Keratinocyte (primary cell): Measurements from ENCODE around the gene NMRAL1. TPM values are rescaled to one million over a fixed set of nuclear protein-coding genes. Genes with fewer than 3 reads are reported as not detected.

Experiments used
- DNase-seq: peaks from one replicate; pipeline ENCODE4 v3.0.0-alpha.2; 2011; ENCODE audit warnings: low read depth, missing footprints, low spot score
- FAIRE-seq: peaks from 2 replicates; lab custom pipeline; 2011; peaks lifted over from hg19 to GRCh38; lab: Jason Lieb, UNC
- H2AFZ ChIP-seq: 2 replicates; pipeline ENCODE4 v1.6.0; 2012; ENCODE audit warnings: low read length, control low read depth, inconsistent platforms; ENCODE audit not compliant: control insufficient read depth
- H3K27ac ChIP-seq: 2 replicates; pipeline ENCODE4 v1.5.1; 2011; ENCODE audit warnings: low read length; ENCODE audit not compliant: control insufficient read depth, insufficient read depth
- H3K27me3 ChIP-seq: 3 replicates; pipeline ENCODE4 v1.6.0; 2011; ENCODE audit warnings: low read length; ENCODE audit not compliant: control insufficient read depth, insufficient read depth; ENCODE audit errors: extremely low read depth
- H3K36me3 ChIP-seq, 2 experiments: 2 replicates in 1 of 2; 3 replicates in 1 of 2; pipeline ENCODE4 v1.5.1; 2011; ENCODE audit warnings: low read length in 2 of 2, mild to moderate bottlenecking in 1 of 2; ENCODE audit not compliant: control insufficient read depth in 2 of 2, insufficient read depth in 2 of 2; ENCODE audit errors: extremely low read depth in 1 of 2
- H3K4me1 ChIP-seq: 3 replicates; pipeline ENCODE4 v1.5.1; 2011; ENCODE audit warnings: low read length; ENCODE audit not compliant: control insufficient read depth, insufficient read depth; ENCODE audit errors: extremely low read depth
- H3K4me2 ChIP-seq: 3 replicates; pipeline ENCODE4 v1.6.0; 2011; ENCODE audit warnings: low read depth, low read length; ENCODE audit not compliant: control insufficient read depth, insufficient read depth; ENCODE audit errors: extremely low read depth
- H3K4me3 ChIP-seq, 3 experiments: fragments of 200-600 bp in 1 of 3; sonication (generic) in 1 of 3; 2 replicates in 2 of 3; 3 replicates in 1 of 3; pipeline ENCODE4 v1.5.1; 2011 to 2016; ENCODE audit warnings: low read length in 3 of 3, mild to moderate bottlenecking in 3 of 3, control low read depth in 2 of 3, inconsistent platforms in 1 of 3, low read depth in 1 of 3, mixed read lengths in 1 of 3, mixed run types in 1 of 3, moderate library complexity in 1 of 3; ENCODE audit not compliant: control insufficient read depth in 2 of 3, insufficient read depth in 2 of 3; ENCODE audit errors: extremely low read depth in 1 of 3
- H3K79me2 ChIP-seq: 2 replicates; pipeline ENCODE4 v1.6.0; 2012; ENCODE audit warnings: low read length; ENCODE audit not compliant: control insufficient read depth, insufficient read depth
- H3K9ac ChIP-seq: 3 replicates; pipeline ENCODE4 v1.6.0; 2011; ENCODE audit warnings: low read length; ENCODE audit not compliant: control insufficient read depth, insufficient read depth; ENCODE audit errors: extremely low read depth
- H3K9me1 ChIP-seq: 3 replicates; pipeline ENCODE4 v1.6.0; 2011; ENCODE audit warnings: low read length; ENCODE audit not compliant: control insufficient read depth, insufficient read depth; ENCODE audit errors: extremely low read depth
- H3K9me3 ChIP-seq: 2 replicates; pipeline ENCODE4 v1.5.1; 2012; ENCODE audit warnings: low read depth, low read length; ENCODE audit not compliant: control insufficient read depth
- H4K20me1 ChIP-seq: 3 replicates; pipeline ENCODE4 v1.6.0; 2011; ENCODE audit warnings: low read length; ENCODE audit not compliant: control insufficient read depth, insufficient read depth; ENCODE audit errors: extremely low read depth
- CTCF ChIP-seq, 3 experiments: IDR thresholded peaks in 1 of 3; conservative IDR thresholded peaks in 1 of 3; optimal IDR thresholded peaks in 1 of 3; 2 replicates in 2 of 3; 3 replicates in 1 of 3; pipeline versions ENCODE3 to v1.5.1; 2011; ENCODE audit warnings: low read length in 3 of 3, mild to moderate bottlenecking in 3 of 3, moderate library complexity in 2 of 3, control low read depth in 1 of 3, inconsistent platforms in 1 of 3; ENCODE audit not compliant: insufficient read depth in 2 of 3; ENCODE audit errors: extremely low read depth in 1 of 3
- EZH2 ChIP-seq: IDR thresholded peaks from one replicate; pipeline ENCODE4 v1.6.1; 2012; ENCODE audit warnings: inconsistent platforms, mild to moderate bottlenecking, low read length, moderate library complexity
- dilution Hi-C: fragments of 300-500 bp; cut with MboI; formaldehyde crosslinking; loops from one replicate; pipeline ENCODE4 v1.7.0; 2020; ENCODE audit warnings: low sequenced_read_pairs; ENCODE audit not compliant: extremely low pct_ligation_motif_present
- polyA plus RNA-seq, 5 experiments: library from polyadenylated mRNA; depleted of rRNA in 3 of 5; stranded (reverse) in 3 of 5; stranded (forward) in 1 of 5; unstranded in 1 of 5; fragments of >200 nt; gene quantifications; 1 replicate in 1 of 5; 2 replicates in 3 of 5; 3 replicates in 1 of 5; pipeline versions ENCODE4 v1.2.1 to v1.2.3, GENCODE V29; 2011 to 2012; ENCODE audit warnings: missing spikeins in 2 of 5, low read depth in 1 of 5, low replicate concordance in 1 of 5

The NMRAL1 gene
- polyA plus RNA-seq, 1 donor (not counting 4 experiments of a cell fraction or from before 2014, with no cell fraction given), result 39.5 TPM

- peaks cover 19% of the 10 kb centered on the region for H4K20me1 ChIP-seq
- no peaks in the 10 kb centered on the region for H3K27me3 ChIP-seq
- H3K9me1 ChIP-seq, result no peaks in the 10 kb centered on the region
- no peaks in the 10 kb centered on the region for H3K9me3 ChIP-seq
- no peak overlapping the region for H3K4me2 ChIP-seq
- FAIRE-seq (no peak), DNase-seq (no peak)
- H3K4me3 ChIP-seq, result no peak overlapping the region
- dilution Hi-C loops, result no loop called here
- peaks cover 47 to 58% of the 10 kb centered on the region in 2 experiments for H3K36me3 ChIP-seq
- no peak overlapping the region for H2AFZ ChIP-seq
- no peak overlapping the region for H3K27ac ChIP-seq
- no peak for TF ChIP-seq EZH2
- no peak for TF ChIP-seq CTCF (optimal IDR thresholded peaks at IDR 0.05 in 1 of 3, IDR thresholded peaks at IDR 0.05 in 1 of 3, conservative IDR thresholded peaks at IDR 0.05 in 1 of 3; ENCODE audit: extremely low read depth in 1 of 3, insufficient read depth in 2 of 3, low read length in 3 of 3)
- H3K4me1 ChIP-seq, result peaks cover 13% of the 10 kb centered on the region
- H3K79me2 ChIP-seq, result peaks cover 48% of the 10 kb centered on the region
- H3K9ac ChIP-seq, result no peak overlapping the region
Measured at GRCh38 chr16:4507588-4508345, 33.3 kb upstream of the NMRAL1 start.

- peaks cover 18% of the 10 kb centered on the region for H3K4me1 ChIP-seq
- dilution Hi-C loops, result no loop called here
- peaks cover 8% of the 10 kb centered on the region for H3K9me1 ChIP-seq
- DNase-seq, result no peak
- no peaks in the 10 kb centered on the region for H3K27me3 ChIP-seq
- H3K9ac ChIP-seq, result peak overlapping the region; percentile 3
- FAIRE-seq, result peak; percentile 96
- no peaks in the 10 kb centered on the region for H3K9me3 ChIP-seq
- H3K79me2 ChIP-seq, result peaks cover 61% of the 10 kb centered on the region
- peak overlapping the region; percentile 36 for H3K27ac ChIP-seq
- H3K4me2 ChIP-seq, result no peak overlapping the region
- TF ChIP-seq EZH2 (no peak), CTCF (optimal IDR thresholded peaks at IDR 0.05 in 1 of 3, IDR thresholded peaks at IDR 0.05 in 1 of 3, conservative IDR thresholded peaks at IDR 0.05 in 1 of 3; ENCODE audit: extremely low read depth in 1 of 3, insufficient read depth in 2 of 3, low read length in 3 of 3) (peak; percentile 81 to 93 (median 92))
- H3K36me3 ChIP-seq, result peaks cover 38 to 51% of the 10 kb centered on the region in 2 experiments
- no peak overlapping the region for H2AFZ ChIP-seq
- H4K20me1 ChIP-seq, result peaks cover 27% of the 10 kb centered on the region
- H3K4me3 ChIP-seq, result no peak overlapping the region
Measured at GRCh38 chr16:4506450-4506849, 32.0 kb upstream of the NMRAL1 start.
